ENCODE measurements around the gene C11orf65. TPM values are rescaled to one million over a fixed set of nuclear protein-coding genes. Genes with fewer than 3 reads are reported as not detected.

C11orf65 gene
- total RNA-seq: 0.85 and 1.2 TPM in 2 replicates

GRCh38 chr11:108467091-108467823 lies at the start of gene C11orf65:
Gene C11orf65, minus strand, starts transcription at chr11:108467529. Its CDS starts 5,970 bp downstream, at chr11:108461559.

DNA sequence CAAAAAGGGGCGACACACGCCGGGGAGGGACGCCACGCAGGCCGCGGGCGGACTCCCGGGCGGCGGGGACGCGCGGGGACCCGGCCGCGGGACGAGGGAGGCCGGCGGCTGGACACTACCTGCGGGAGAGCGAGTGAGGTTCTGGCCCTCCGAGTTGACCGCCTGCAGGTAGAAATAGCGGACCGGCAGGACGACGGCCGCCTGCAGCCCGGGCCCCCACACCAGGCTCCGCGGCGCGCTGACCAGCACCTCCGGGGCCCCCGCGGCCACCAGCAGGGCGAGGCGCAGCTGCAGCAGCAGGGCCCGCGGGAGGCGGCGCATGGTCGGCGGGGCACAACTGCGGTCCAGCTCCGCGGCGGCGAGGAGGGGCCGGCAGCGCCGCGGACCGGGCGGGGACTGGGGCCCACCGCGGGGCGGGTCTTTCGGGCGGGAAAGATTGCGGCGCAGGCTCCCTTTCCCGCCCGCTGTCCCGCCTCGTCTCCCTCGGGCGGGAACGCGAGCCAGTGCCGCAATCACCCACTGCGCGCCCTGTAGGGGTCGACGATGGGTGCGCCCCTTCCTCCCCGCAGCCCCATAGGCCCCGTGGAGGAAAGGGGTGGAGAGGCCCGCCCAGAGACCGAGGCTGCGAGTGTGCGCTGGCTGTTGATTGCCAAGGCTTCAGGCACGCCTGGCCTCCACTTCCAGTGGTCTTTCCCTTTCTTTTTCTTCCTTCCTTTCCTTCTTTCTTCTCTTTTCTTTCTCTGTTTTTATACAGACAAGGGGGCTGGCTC lies 30.9 kb upstream of the C11orf65 start, which contains the start of gene POGLUT3:
Gene POGLUT3 (minus strand): TSS at position 339 of the 770 bp plus-strand sequence. CDS start 18 bp downstream, at position 321.

Other genes starting within 250 kb of the C11orf65 start
- gene NPAT, start 244.9 kb downstream of the C11orf65 start, total RNA-seq: 10.2 and 11.8 TPM in 2 replicates
- 81.3 and 136 TPM in 2 replicates for gene ATM, start 244.5 kb downstream of the C11orf65 start, total RNA-seq
- gene POGLUT3, start 30.9 kb upstream of the C11orf65 start, total RNA-seq: 24.2 and 27.2 TPM in 2 replicates
- under 0.01 and 0.19 TPM in 2 replicates for gene EXPH5, start 126.2 kb upstream of the C11orf65 start, total RNA-seq
- gene DDX10, start 197.5 kb upstream of the C11orf65 start, total RNA-seq: 32.7 and 74.8 TPM in 2 replicates

Data from regular cardiac myocyte (primary cell).